Suppressor macrophage (primary cell): Measurements from ENCODE around the gene TCF20.
A peak's percentile ranks its signal among the peaks of the same experiment; 100 is the strongest.

Experiments
- DNase-seq, 4 experiments: peaks; one replicate each; pipeline ENCODE4 v3.0.0-alpha.2; 2020 to 2022

Gene TCF20

GRCh38 chr22:42282252-42282942 is 11.9 kb upstream of the TCF20 start:
- DNase-seq = no peak

GRCh38 chr22:42281706-42282251 is 11.3 kb upstream of the TCF20 start:
- no peak for DNase-seq

- DNase-seq = no peak
Measured at GRCh38 chr22:42281284-42281683, 10.8 kb upstream of the TCF20 start.

GRCh38 chr22:42280836-42281235 is 10.4 kb upstream of the TCF20 start:
- no peak for DNase-seq

GRCh38 chr22:42280140-42280539 is 9.7 kb upstream of the TCF20 start:
- no peak for DNase-seq

- DNase-seq = no peak
Measured at GRCh38 chr22:42279425-42280020, 9.1 kb upstream of the TCF20 start.

GRCh38 chr22:42277988-42278776 is 7.7 kb upstream of the TCF20 start:
- peak; percentile 38 to 66 (median 59) for DNase-seq

- DNase-seq = no peak
Measured at GRCh38 chr22:42277232-42277753, 6.8 kb upstream of the TCF20 start.

- no peak for DNase-seq
Measured at GRCh38 chr22:42275970-42276369, 5.5 kb upstream of the TCF20 start.

- no peak for DNase-seq
Measured at GRCh38 chr22:42275176-42275575, 4.7 kb upstream of the TCF20 start.

GRCh38 chr22:42273855-42274451 is 3.5 kb upstream of the TCF20 start:
- no peak for DNase-seq

- peak; percentile 38 to 70 (median 64) for DNase-seq
Measured at GRCh38 chr22:42272431-42272999, 2.1 kb upstream of the TCF20 start.

- no peak for DNase-seq
Measured at GRCh38 chr22:42271906-42272305, 1.5 kb upstream of the TCF20 start.

GRCh38 chr22:42271191-42271813 is 849 bp upstream of the TCF20 start:
- no peak for DNase-seq

GRCh38 chr22:42270176-42270509 is 310 bp downstream of the TCF20 start:
- DNase-seq = peak in 1 of 4 experiments; percentile 10

- DNase-seq = peak; percentile 14 to 62 (median 35)
Measured at GRCh38 chr22:42269432-42270175, 849 bp downstream of the TCF20 start.

- DNase-seq = no peak
Measured at GRCh38 chr22:42268852-42269410, 1.5 kb downstream of the TCF20 start.

- DNase-seq = no peak
Measured at GRCh38 chr22:42265321-42265720, 5.1 kb downstream of the TCF20 start.

GRCh38 chr22:42263944-42264343 is 6.5 kb downstream of the TCF20 start:
- DNase-seq = no peak

GRCh38 chr22:42262964-42263363 is 7.5 kb downstream of the TCF20 start:
- no peak for DNase-seq

- DNase-seq = no peak
Measured at GRCh38 chr22:42261296-42261695, 9.2 kb downstream of the TCF20 start.
